ENCODE data around the gene SNUPN. TPM values are rescaled to one million over a fixed set of nuclear protein-coding genes. Genes with fewer than 3 reads are reported as not detected.
A peak's percentile ranks its signal among the peaks of the same experiment; 100 is the strongest.

The SNUPN gene
- 10 to 100 TPM; 17.6 to 23.2 (median 18.7) TPM for total RNA-seq

DNA sequence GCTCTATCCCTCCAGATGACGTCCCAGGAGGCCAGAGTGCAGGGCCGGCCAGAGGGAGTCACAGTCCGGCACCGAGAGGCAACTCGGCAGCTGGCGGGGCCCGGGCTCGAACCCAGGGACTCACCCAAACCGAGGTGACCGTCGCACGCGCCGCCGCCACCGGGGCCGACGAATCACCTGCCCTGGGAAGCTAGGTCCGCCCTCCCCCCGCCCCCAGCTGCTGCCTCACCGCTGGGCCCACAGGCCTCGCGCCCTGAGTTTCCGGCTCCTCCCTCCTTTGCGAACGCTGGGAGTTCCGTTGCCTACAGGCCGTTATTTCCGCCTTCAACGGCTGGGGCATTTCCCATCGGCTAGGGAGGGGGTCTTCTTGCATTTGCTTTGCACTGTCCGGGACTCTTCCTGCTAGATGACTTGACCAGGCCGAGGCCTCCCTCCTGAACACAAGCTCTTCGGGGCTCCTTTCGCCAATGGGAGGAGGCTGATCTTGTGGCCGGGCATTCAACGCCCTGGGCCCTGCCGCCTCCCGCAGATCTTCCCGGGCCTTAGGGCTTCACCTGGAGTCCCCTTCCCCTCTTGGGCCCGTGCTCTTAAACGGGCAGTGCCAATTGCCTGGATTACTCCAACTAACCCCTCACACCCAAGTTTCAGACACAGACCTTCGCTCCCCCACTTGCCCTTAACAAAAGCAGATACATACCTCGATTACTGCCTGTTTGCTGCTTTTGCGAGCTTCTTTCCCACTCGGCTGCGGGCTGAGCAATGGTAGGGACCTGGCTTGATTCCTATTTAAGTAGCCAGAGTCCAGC lies at the start of gene SNUPN:
Gene SNUPN (minus strand): TSS at position 184 of the 806 bp plus-strand sequence. CDS start 4,674 bp downstream, outside the sequence.
- ATAC-seq (ENCODE audit: low FRiP score): peak; percentile 89
- peak; percentile 70 for DNase-seq (ENCODE audit: low spot score)
- TF ChIP-seq, protein P1, sequence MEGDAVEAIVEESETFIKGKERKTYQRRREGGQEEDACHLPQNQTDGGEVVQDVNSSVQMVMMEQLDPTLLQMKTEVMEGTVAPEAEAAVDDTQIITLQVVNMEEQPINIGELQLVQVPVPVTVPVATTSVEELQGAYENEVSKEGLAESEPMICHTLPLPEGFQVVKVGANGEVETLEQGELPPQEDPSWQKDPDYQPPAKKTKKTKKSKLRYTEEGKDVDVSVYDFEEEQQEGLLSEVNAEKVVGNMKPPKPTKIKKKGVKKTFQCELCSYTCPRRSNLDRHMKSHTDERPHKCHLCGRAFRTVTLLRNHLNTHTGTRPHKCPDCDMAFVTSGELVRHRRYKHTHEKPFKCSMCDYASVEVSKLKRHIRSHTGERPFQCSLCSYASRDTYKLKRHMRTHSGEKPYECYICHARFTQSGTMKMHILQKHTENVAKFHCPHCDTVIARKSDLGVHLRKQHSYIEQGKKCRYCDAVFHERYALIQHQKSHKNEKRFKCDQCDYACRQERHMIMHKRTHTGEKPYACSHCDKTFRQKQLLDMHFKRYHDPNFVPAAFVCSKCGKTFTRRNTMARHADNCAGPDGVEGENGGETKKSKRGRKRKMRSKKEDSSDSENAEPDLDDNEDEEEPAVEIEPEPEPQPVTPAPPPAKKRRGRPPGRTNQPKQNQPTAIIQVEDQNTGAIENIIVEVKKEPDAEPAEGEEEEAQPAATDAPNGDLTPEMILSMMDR (IDR thresholded peaks at IDR 0.05): no peak

DNA sequence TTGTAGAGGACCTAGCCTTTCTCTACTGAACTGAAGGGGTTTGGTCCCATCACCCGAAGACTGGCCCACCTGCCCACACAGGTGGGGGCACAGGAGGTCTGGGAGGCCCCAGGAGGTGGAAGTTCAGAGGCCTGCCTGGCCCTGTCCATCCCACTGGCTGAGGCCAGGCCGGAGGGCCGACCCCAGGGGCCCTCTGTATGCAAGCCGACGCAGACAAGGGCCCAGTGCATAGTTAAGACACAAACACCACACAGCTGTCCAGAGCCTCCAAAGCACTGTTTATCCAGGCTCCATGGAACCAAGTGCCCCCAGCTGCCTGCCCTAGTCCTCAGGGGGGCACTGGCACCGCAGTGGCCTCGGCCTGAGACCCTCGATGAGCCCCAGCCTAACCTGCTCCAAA lies 48.8 kb upstream of the SNUPN start:
- ATAC-seq (ENCODE audit: low FRiP score) (no peak), DNase-seq (ENCODE audit: low spot score) (no peak)
- TF ChIP-seq, protein P1 (IDR thresholded peaks at IDR 0.05): no peak

GRCh38 chr15:75673426-75674235 lies 48.1 kb upstream of the SNUPN start:
- peak; percentile 53 for DNase-seq (ENCODE audit: low spot score)

GRCh38 chr15:75672646-75673425 lies 47.3 kb upstream of the SNUPN start:
- TF ChIP-seq, protein P1 (IDR thresholded peaks at IDR 0.05): no peak
- ATAC-seq (ENCODE audit: low FRiP score) (peak; percentile 42), DNase-seq (ENCODE audit: low spot score) (no peak)

More at GRCh38 chr15:75673426-75674235, 48.1 kb upstream of the SNUPN start:
- TF ChIP-seq, protein P1 (IDR thresholded peaks at IDR 0.05): no peak
- peak; percentile 68 for ATAC-seq (ENCODE audit: low FRiP score)

DNA sequence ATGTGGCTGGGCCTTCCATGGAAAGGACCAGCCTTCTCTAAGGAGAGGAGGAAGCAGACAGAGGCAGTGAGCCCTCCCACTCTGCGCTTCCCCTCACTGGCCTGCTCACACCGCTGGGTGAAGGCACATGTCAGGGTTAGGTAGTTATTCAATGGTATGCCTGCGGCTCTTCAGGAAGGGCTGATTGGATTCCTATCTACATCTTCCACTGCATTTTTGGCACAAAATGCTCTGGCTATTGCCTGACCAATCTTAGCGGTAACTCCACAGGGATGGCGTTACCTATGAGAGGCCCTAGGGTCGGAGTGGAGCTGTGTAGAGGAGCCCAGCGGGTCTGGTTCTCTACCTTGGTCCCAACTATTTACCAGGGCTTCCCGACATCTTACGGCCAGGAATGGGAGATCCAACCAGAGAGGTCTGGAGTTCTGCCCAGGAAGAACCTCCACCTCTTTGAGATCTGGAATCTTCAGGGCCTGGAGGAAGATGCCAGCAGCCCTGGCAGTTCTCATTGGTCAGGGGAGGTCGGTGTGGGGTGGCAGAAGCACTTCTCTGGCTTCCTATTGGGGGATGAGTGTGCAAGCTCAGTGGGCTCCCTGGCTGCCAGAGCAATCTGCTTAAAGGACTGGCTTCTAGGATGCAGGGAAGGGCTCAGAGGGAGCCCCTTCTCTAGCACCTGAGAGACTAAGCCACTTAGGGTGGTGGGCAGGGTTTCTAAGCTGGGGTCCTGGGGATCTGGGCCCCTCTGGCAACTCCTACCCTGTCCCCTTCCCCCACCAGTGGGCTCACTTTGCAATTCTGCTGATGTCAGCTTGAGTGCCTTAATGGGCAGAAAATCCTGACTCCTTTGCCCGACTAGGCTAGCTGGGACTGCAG lies 46.4 kb upstream of the SNUPN start:
- ATAC-seq (ENCODE audit: low FRiP score) (no peak), DNase-seq (ENCODE audit: low spot score) (no peak)
- TF ChIP-seq, protein P1 (IDR thresholded peaks at IDR 0.05): no peak

- TF ChIP-seq, protein P1 (IDR thresholded peaks at IDR 0.05): no peak
- no peak for ATAC-seq (ENCODE audit: low FRiP score)
- no peak for DNase-seq (ENCODE audit: low spot score)
These were observed 44.3 kb upstream of the SNUPN start for GRCh38 chr15:75669879-75670212.
